AG09309 (cell line): Measurements from ENCODE around the gene PER2.

Source experiments
- DNase-seq: peaks from one replicate; pipeline ENCODE4 v3.0.0-alpha.2; 2010; ENCODE audit warnings: low read depth
- H3K4me3 ChIP-seq: 2 replicates; pipeline ENCODE4 v1.5.1; 2011; ENCODE audit warnings: mild to moderate bottlenecking, low read depth, low read length, moderate library complexity; ENCODE audit not compliant: control insufficient read depth
- CTCF ChIP-seq: IDR thresholded peaks from 2 replicates; pipeline ENCODE4 v1.5.1; 2011; ENCODE audit warnings: mild to moderate bottlenecking, low read depth, low read length, inconsistent platforms; ENCODE audit not compliant: insufficient read depth, control insufficient read depth; ENCODE audit errors: missing control alignments

The PER2 gene

GRCh38 chr2:238302751-238303150 lies 14.3 kb upstream of the PER2 start:
- TF ChIP-seq CTCF, result no peak
- DNase-seq, result no peak
- H3K4me3 ChIP-seq, result no peak overlapping the region

GRCh38 chr2:238302087-238302486 lies 13.7 kb upstream of the PER2 start:
- TF ChIP-seq CTCF, result no peak
- DNase-seq, result no peak

GRCh38 chr2:238299803-238300202 lies 11.4 kb upstream of the PER2 start:
- DNase-seq, result no peak

More at GRCh38 chr2:238302087-238302486, 13.7 kb upstream of the PER2 start:
- H3K4me3 ChIP-seq, result no peak overlapping the region

GRCh38 chr2:238296638-238297457 lies 8.4 kb upstream of the PER2 start:
- TF ChIP-seq CTCF, result no peak
- DNase-seq, result no peak
- H3K4me3 ChIP-seq, result no peak overlapping the region

More at GRCh38 chr2:238299803-238300202, 11.4 kb upstream of the PER2 start:
- no peak overlapping the region for H3K4me3 ChIP-seq
- TF ChIP-seq CTCF, result no peak

- H3K4me3 ChIP-seq, result no peak overlapping the region
- TF ChIP-seq CTCF, result no peak
- no peak for DNase-seq
Measured at GRCh38 chr2:238295144-238296112, 7.0 kb upstream of the PER2 start.

- no peak for TF ChIP-seq CTCF
- DNase-seq, result no peak
- no peak overlapping the region for H3K4me3 ChIP-seq
Measured at GRCh38 chr2:238294393-238295143, 6.2 kb upstream of the PER2 start.
